ENCODE measurements around the gene EIF2AK2.

DNA sequence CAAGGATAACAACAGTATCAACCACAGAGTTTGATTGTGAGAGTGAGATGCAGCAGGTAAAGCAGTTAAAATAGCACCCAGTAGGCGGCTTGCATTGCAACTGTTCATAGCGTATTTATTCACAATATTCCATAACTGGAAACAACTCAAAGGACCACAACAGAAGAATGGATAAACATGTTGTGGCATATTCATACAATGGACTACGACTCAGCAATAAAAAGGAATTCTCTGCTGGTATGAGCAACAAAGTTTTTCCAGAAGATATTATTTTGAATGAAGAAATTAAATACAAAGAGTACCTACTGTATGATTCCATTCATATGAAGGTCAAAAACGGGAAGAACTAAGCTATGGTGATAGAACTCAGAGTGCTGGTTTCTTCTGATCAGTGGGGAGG lies 47.3 kb downstream of the EIF2AK2 start:
- TF ChIP-seq POLR2A (IDR thresholded peaks at IDR 0.05; ENCODE audit: low read length) (no peak), GATA1 (IDR thresholded peaks at IDR 0.05; ENCODE audit: low read depth, low read length) (no peak)

Data from erythroblast (primary cell).